Glomerular visceral epithelial cell (primary cell): ENCODE results near the gene TMEM203.

Experiments used
- DNase-seq: peaks from one replicate; pipeline ENCODE4 v3.0.0-alpha.2; 2016; ENCODE audit errors: extremely low spot score

Gene TMEM203

GRCh38 chr9:137198051-137198901 lies 7.2 kb downstream of the TMEM203 start:
- no peak for DNase-seq

GRCh38 chr9:137195525-137196220 lies 9.8 kb downstream of the TMEM203 start:
- DNase-seq, result no peak

- DNase-seq, result no peak
Measured at GRCh38 chr9:137194909-137195308, 10.5 kb downstream of the TMEM203 start.

- DNase-seq, result peak; percentile 33
Measured at GRCh38 chr9:137194388-137194787, 11.1 kb downstream of the TMEM203 start.

- no peak for DNase-seq
Measured at GRCh38 chr9:137193771-137194170, 11.7 kb downstream of the TMEM203 start.

DNA sequence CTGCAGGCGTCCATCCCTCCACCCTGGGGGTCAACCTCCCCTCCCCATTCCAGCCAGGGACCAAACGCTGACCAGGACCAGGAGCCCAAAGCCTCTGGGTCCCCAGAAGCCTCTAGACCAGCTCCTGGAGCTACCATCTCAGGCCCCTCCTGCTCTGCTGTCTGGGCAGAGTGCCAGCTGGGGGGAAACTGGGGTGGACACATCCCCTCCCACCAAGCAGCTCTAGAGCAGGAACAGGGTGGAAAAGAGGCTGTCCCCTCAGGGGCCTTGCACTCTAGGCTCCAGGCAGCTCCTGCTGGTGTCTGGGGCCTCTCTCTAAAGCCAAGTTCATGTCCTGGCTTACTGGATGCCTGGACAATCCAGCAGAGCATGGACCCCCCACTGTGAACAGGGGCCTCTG lies 12.6 kb downstream of the TMEM203 start:
- DNase-seq, result no peak

GRCh38 chr9:137192448-137192780 lies 13.0 kb downstream of the TMEM203 start:
- no peak for DNase-seq

GRCh38 chr9:137191691-137192447 lies 13.6 kb downstream of the TMEM203 start:
- no peak for DNase-seq

DNA sequence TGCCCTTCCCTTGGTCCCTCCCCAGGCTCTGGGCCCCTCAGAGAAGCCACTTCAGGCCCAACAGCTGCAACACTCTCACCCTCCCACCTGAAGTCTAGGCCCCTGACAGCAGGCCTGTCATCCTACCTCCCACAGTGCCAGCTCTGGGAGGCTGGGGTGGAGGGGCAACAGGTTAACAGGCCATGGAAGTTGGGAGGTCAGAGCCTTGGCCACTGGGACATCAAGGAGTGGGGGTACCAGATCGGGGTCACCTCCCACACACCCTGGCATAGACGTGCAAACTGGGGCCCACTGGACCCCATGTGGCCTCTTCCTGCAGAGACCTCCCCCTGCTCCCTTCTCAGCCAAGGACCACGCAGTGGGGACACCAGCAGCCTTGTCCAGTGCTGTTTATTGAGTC lies 14.2 kb downstream of the TMEM203 start:
- no peak for DNase-seq

DNA sequence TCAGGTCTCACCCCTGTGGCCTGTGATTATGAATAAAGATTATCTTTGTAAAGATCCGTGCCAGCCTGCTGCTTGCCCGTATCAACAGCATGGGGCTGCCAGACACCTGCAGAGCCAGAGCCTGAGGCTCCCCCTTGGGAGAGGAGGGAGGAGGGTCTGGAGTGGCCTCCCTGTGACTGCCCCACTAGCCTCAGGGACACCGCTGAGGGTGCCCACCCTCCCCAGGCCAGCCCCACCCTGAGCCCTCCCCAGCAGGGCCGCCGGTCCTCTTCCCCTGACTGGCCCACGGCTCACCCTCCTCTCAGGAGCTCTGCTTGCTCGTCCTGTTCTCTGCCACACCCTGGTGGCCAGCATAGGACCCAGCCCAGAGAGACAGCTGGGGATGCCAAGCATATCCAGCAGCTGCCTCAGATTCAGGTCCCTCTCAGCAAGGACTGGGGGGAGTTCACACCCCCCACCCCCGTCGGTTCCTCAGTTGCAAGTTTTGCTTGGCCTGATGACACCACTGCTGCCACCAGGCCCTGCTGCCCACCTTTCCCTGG lies 15.1 kb downstream of the TMEM203 start:
- no peak for DNase-seq

GRCh38 chr9:137189297-137190295 lies 15.9 kb downstream of the TMEM203 start:
- DNase-seq, result no peak

DNA sequence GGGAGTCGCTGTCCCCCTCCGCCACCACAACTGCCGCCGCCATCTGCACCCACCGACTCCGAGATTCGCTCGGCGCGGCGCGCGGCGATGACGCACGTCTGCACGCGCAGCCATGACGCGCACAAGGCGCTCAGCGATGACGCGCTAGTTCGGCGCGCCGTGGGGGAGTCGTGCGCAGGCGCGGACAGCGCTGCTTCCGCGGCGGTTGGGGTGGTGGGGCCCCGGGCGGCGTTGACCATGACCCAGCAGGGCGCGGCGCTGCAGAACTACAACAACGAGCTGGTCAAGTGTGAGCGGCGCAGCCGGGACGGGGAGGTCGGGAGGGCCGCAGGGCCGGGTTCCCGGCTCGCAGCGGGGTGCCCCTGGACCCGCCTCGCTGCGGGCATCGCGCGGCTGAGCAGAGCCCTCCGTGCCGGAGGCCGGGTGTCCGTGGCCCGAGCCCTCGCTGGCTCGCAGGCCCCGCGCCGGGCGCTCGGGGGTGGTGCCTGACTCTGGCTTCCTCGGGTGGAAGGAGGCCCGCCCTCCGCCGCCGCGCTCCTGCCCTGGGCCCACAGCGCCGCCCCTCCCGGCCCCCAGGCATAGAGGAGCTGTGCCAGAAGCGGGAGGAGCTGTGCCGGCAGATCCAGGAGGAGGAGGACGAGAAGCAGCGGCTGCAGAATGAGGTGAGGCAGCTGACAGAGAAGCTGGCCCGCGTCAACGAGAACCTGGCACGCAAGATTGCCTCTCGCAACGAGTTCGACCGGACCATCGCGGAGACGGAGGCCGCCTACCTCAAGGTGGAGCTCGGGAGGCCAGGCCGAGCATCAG lies 16.8 kb downstream of the TMEM203 start, which contains the start of the genes ANAPC2 and SSNA1:
ANAPC2 (minus strand) TSS at position 71 of the 807 bp plus-strand sequence; CDS start at position 43, 28 bp downstream.
SSNA1 (plus strand) TSS at position 187 of the 807 bp plus-strand sequence; CDS start at position 238, 51 bp downstream.
- peak; percentile 94 for DNase-seq

DNA sequence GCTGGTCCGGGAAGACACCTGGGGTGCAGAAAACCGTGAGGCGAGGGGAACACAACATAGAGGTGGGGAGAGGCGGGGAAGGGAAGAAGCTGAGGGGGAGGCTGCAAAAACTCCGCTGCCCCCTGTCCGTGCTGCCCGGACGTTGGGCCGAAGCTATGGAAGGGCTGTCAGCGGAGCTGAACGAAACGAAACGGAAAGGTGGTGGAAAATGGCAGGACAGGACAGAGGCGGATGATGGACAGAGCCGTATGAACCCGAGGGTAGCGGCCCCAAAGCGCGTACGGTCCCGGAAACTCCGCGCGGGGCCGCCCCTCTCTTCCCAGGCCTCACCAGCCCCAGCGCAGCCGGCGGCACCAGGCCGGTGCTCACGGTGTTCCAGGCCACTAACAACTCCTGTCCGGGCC lies 17.4 kb downstream of the TMEM203 start:
- no peak for DNase-seq

DNA sequence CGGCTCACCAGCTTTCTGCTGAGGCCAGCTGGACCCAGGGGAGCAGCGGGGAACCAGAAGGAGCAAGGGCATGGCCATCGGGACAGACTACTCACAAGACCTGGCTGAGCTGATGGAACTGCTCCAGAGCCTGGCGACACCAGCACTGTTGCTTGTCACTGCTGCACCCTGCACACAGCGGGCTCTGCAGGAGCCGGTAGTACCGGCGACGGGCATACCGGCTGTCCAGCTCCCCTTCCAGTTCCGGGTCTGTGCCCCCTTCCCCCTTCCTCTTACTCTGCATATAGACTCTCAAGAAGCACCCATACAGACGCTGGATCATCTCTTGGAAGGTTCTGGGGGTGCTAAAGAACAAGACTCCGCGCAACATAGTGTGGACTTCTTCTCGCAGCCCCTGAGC lies 18.1 kb downstream of the TMEM203 start:
- no peak for DNase-seq

DNA sequence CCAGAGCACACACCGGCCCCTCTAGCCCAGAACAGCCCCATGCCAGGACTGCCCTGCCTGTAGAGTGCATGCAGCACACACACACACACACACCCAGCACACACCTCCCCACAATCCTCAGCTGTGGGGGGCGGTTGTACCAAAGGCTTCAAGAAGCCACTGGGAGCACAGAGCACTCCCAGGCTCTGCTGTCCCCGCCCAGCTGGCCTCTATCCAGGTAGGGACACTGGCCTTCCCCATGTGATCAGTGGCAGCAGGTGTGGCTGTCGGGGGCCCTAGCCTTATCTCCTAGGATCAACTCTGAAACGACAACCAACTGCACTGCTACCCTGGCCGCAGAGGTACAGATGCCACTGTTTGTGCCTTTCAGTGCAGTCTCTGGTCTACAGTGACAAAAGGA lies 19.1 kb downstream of the TMEM203 start:
- DNase-seq, result no peak

- DNase-seq, result no peak
Measured at GRCh38 chr9:137185921-137186320, 19.5 kb downstream of the TMEM203 start.

DNA sequence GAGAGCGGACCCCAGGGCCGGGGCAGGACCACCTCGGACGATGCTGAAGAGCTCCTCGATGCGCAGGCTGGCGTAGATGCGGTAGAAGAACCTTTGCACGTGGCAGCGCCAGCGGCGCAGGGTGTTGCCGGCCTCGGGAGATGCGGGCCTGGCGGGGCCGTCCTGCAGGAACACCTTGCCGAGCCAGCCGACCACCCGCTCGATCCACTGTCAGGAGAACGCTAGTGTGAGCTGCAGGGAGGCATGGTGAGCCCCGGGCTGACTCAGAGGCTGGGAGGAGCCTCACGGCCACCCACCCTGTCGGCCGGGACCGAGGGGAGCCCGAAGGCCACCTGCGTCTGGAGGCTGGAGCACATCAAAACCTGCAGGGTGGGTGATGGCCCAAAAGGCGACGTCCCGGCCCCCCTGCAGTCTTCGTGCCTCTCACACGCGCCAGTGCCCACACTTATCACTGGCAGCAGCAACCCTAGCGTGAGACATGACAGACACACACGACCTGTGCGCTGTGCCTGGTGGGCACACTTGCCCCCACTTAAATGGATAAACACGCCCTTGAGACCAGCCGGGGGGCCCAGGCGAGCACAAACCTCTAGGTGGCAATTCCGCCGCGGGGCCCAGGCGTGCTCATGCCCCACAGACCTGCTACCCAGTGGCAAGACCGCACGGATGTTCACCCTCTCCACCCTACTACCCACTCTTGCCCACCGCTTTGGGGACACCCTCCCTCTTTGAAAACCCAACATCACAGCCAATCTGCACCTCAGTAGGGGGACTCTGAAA lies 20.4 kb downstream of the TMEM203 start:
- no peak for DNase-seq

DNA sequence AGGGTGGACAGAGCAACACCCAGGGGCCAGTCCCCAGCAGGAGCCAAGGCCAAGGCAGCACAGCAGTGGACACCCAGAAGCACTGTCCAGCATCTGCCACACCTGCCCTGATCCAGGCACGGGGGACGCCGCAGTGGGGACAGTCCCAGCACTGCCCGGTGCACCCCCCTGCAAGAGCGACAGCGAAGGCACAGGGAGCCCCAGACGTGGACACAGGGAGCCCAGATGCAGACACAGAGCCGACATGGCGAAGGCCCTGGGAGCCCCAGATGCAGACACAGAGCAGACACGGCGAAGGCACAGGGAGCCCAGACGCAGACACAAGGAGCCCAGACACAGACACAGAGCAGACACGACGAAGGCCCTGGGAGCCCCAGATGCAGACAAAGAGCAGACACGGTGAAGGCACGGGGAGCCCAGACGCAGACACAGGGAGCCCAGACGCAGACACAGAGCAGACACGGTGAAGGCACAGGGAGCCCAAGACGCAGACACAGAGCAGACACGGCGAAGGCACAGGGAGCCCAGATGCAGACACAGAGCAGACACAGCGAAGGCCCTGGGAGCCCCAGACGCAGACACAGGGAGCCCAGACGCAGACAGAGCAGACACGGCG lies 21.4 kb downstream of the TMEM203 start:
- DNase-seq, result no peak

GRCh38 chr9:137182836-137183235 lies 22.6 kb downstream of the TMEM203 start:
- no peak for DNase-seq
